Measurements from ENCODE around the gene ACTG1. TPM values are rescaled to one million over a fixed set of nuclear protein-coding genes. Genes with fewer than 3 reads are reported as not detected.

The ACTG1 gene
- total and polyA plus RNA-seq, 9 of the 15 experiments (the other 6 are each of a cell fraction or from before 2014, with no cell fraction given), result 224 to 1,775 (median 568) TPM

DNA sequence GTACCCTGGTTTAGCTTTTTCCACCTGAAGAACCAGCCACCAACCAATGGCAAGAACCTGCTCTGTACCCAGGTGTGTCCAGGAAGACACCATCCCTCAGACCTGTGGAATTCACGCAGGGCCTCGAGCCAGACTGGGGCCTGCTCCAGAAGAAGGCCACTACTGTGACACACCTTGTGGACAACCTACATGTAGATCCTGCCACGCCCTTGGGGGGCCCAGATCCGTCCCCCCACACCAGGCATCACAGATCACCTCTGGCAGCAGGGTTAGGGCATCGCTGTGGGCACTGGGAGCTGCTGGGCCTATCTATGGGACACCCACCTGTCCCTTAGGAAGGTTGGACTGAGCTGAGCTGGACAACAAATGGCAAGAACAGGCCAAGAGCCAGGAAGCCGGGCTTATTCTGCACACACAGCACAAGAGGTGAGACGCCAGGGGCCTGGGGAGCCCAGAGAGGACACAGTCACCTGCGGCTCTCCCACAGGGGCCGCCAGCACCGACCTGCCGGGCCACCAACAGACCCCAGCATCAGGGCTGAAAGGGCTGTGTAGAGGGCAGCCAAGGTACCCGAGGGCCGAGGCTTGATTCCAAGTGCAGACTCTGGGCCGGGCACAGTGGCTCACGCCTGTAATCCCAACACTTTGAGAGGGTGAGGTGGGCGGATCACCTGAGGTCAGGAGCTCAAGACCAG, 31.8 kb upstream of the ACTG1 start:
- WGBS (ENCODE audit: insufficient coverage, low coverage, missing lambda C conversion rate), result 90% methylated on average over 16 of the region's 16 CpGs
- POLR2A ChIA-PET, result interaction anchor here (1.9 to 2.5 kb wide), 2 partner anchors 8 to 11 kb away, joined by 6 to 12 read pairs; partner anchors contain the start of gene FAAP100

More for the DNA sequence above, 31.8 kb upstream of the ACTG1 start:
- Histone ChIP-seq H3K9ac (ENCODE audit: insufficient read depth in 1 of 2, low read depth in 2 of 2, low read length in 2 of 2) (no peak overlapping the region), H3K27ac (ENCODE audit: extremely low read depth, low read depth, low read length) (no peak overlapping the region), H3K9me1 (ENCODE audit: control insufficient read depth, insufficient read depth, low read length) (no peaks in the 10 kb centered on the region), H3K36me3 (ENCODE audit: control insufficient read depth, insufficient read depth, low read length) (peaks cover 83% of the 10 kb centered on the region; the same call in 2 of the 3 replicates), H3K4me3 (no peak overlapping the region), H3K27me3 (ENCODE audit: control insufficient read depth in 2 of 2, insufficient read depth in 2 of 2, low read length in 2 of 2) (no peaks in the 10 kb centered on the region), H4K20me1 (replicated peaks; ENCODE audit: control insufficient read depth, insufficient read depth, low read length) (no peaks in the 10 kb centered on the region), H3K4me1 (replicated peaks in 1 of 2; ENCODE audit: control insufficient read depth in 2 of 2, insufficient read depth in 2 of 2, low read length in 2 of 2) (peaks cover 0 to 36% of the 10 kb centered on the region in 2 experiments; a peak in 1 of 5 replicates), H3K4me2 (ENCODE audit: insufficient read depth, low read length) (no peak overlapping the region), H3K9me3 (replicated peaks; ENCODE audit: control insufficient read depth, insufficient read depth, low read depth, low read length) (no peaks in the 10 kb centered on the region), H3K79me2 (ENCODE audit: control insufficient read depth, insufficient read depth, low read length) (peaks cover 5% of the 10 kb centered on the region), H2AFZ (ENCODE audit: low read depth, low read length) (no peak overlapping the region)
- DNase-seq (ENCODE audit: extremely low read depth in 1 of 4, low spot score in 3 of 4) (no peak), FAIRE-seq (no peak), ATAC-seq (no peak)
- intact Hi-C loops (cut with micrococcal nuclease), result no loop called here
- TF ChIP-seq HOXB6 (CRISPR knock-in tag; IDR thresholded peaks at IDR 0.05; ENCODE audit: borderline replicate concordance) (no peak), TAF1 (IDR thresholded peaks at IDR 0.05; ENCODE audit: control insufficient read depth, extremely low read depth, insufficient read depth, low read length, severe bottlenecking) (no peak), MECOM (CRISPR knock-in tag; IDR thresholded peaks at IDR 0.05) (no peak), SUPT5H (IDR thresholded peaks at IDR 0.05) (0 out of 2 replicates have a peak, but pooled peaks have one; percentile 14), ZNF830 (CRISPR knock-in tag; IDR thresholded peaks at IDR 0.05) (no peak), NFIX (CRISPR knock-in tag; IDR thresholded peaks at IDR 0.05; ENCODE audit: low read depth) (no peak)
- TF ChIP-seq, protein P1, sequence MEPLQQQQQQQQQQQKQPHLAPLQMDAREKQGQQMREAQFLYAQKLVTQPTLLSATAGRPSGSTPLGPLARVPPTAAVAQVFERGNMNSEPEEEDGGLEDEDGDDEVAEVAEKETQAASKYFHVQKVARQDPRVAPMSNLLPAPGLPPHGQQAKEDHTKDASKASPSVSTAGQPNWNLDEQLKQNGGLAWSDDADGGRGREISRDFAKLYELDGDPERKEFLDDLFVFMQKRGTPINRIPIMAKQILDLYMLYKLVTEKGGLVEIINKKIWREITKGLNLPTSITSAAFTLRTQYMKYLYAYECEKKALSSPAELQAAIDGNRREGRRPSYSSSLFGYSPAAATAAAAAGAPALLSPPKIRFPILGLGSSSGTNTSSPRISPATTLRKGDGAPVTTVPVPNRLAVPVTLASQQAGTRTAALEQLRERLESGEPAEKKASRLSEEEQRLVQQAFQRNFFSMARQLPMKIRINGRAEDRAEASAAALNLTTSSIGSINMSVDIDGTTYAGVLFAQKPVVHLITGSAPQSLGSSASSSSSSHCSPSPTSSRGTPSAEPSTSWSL (CRISPR knock-in tag; IDR thresholded peaks at IDR 0.05; ENCODE audit: borderline replicate concordance), result no peak
- in situ Hi-C loops (cut with MboI), result no loop called here
- CTCF ChIA-PET (ENCODE audit: low intra/inter-chr PET ratio), result no interaction called here
- no TSS peak for BruUV-seq (replicated peaks)

Data from K562 (cell line).